ENCODE data around the gene UBE3B. TPM values are rescaled to one million over a fixed set of nuclear protein-coding genes. Genes with fewer than 3 reads are reported as not detected.
A peak's percentile ranks its signal among the peaks of the same experiment; 100 is the strongest.

UBE3B gene
- total and polyA plus RNA-seq, 8 donors = 9.4 to 104 (median 22.2) TPM

GRCh38 chr12:109447482-109447881, 30.0 kb upstream of the UBE3B start:
- Histone ChIP-seq H3K27me3 (no peaks in the 10 kb centered on the region), H3K4me3 (no peak overlapping the region), H3K36me3 (peaks cover 14 to 89% (median 76%) of the 10 kb centered on the region in 4 donors), H3K9me3 (no peaks in the 10 kb centered on the region), H3K4me1 (peaks cover 3 to 34% (median 7%) of the 10 kb centered on the region in 4 donors), H3K27ac (no peak overlapping the region)
- 77 to 88% (median 83%) methylated on average over 9 of the region's 9 CpGs for whole genome bisulfite sequencing, 5 donors
- intact Hi-C loops (cut with DNase I; ENCODE audit: low total_unique reads) = no loop called here
- TF ChIP-seq, protein P1, sequence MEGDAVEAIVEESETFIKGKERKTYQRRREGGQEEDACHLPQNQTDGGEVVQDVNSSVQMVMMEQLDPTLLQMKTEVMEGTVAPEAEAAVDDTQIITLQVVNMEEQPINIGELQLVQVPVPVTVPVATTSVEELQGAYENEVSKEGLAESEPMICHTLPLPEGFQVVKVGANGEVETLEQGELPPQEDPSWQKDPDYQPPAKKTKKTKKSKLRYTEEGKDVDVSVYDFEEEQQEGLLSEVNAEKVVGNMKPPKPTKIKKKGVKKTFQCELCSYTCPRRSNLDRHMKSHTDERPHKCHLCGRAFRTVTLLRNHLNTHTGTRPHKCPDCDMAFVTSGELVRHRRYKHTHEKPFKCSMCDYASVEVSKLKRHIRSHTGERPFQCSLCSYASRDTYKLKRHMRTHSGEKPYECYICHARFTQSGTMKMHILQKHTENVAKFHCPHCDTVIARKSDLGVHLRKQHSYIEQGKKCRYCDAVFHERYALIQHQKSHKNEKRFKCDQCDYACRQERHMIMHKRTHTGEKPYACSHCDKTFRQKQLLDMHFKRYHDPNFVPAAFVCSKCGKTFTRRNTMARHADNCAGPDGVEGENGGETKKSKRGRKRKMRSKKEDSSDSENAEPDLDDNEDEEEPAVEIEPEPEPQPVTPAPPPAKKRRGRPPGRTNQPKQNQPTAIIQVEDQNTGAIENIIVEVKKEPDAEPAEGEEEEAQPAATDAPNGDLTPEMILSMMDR (IDR thresholded peaks at IDR 0.05) = no peak
- TF ChIP-seq EP300 (IDR thresholded peaks at IDR 0.05) (no peak), POLR2AphosphoS5 (IDR thresholded peaks at IDR 0.05) (no peak), POLR2A (IDR thresholded peaks at IDR 0.05) (no peak)
- no peak for DNase-seq

- no peaks in the 10 kb centered on the region for H3K9me3 ChIP-seq
- TF ChIP-seq POLR2A (IDR thresholded peaks at IDR 0.05) (no peak), POLR2AphosphoS5 (IDR thresholded peaks at IDR 0.05) (no peak), EP300 (IDR thresholded peaks at IDR 0.05) (no peak)
- TF ChIP-seq, protein P1 (IDR thresholded peaks at IDR 0.05) = no peak
- intact Hi-C loops (cut with DNase I; ENCODE audit: low total_unique reads) = no loop called here
- H3K4me1 ChIP-seq = peaks cover 3 to 36% (median 7%) of the 10 kb centered on the region in 4 donors
- H3K27ac ChIP-seq = no peak overlapping the region
- H3K27me3 ChIP-seq = no peaks in the 10 kb centered on the region
- WGBS, 5 donors = 60 to 70% (median 67%) methylated on average over 5 of the region's 5 CpGs
- H3K4me3 ChIP-seq = no peak overlapping the region
- DNase-seq = no peak
- peaks cover 19 to 96% (median 83%) of the 10 kb centered on the region in 4 donors for H3K36me3 ChIP-seq
These were observed 29.2 kb upstream of the UBE3B start for GRCh38 chr12:109448272-109448671.

GRCh38 chr12:109448707-109449390, 28.6 kb upstream of the UBE3B start:
- H3K4me3 ChIP-seq = no peak overlapping the region
- no peak for TF ChIP-seq POLR2A (IDR thresholded peaks at IDR 0.05)
- TF ChIP-seq, protein P1 (IDR thresholded peaks at IDR 0.05) = no peak
- no peak for TF ChIP-seq POLR2AphosphoS5 (IDR thresholded peaks at IDR 0.05)
- no peak for TF ChIP-seq EP300 (IDR thresholded peaks at IDR 0.05)
- H3K27ac ChIP-seq = peak overlapping the region in 1 of 5 donors; percentile 1
- peaks cover 3 to 36% (median 7%) of the 10 kb centered on the region in 4 donors for H3K4me1 ChIP-seq
- peaks cover 25 to 96% (median 89%) of the 10 kb centered on the region in 4 donors for H3K36me3 ChIP-seq
- intact Hi-C loops (cut with DNase I; ENCODE audit: low total_unique reads) = no loop called here
- no peaks in the 10 kb centered on the region for H3K27me3 ChIP-seq
- no peaks in the 10 kb centered on the region for H3K9me3 ChIP-seq
- DNase-seq = no peak
- WGBS, 5 donors = 83 to 87% (median 86%) methylated on average over 8 of the region's 8 CpGs

- Histone ChIP-seq H3K27me3 (no peaks in the 10 kb centered on the region), H3K27ac (peak overlapping the region in 2 of 5 donors; percentile 13 to 43), H3K9me3 (no peaks in the 10 kb centered on the region), H3K4me3 (no peak overlapping the region), H3K4me1 (peaks cover 3 to 36% (median 7%) of the 10 kb centered on the region in 4 donors), H3K36me3 (peaks cover 35 to 99% (median 95%) of the 10 kb centered on the region in 4 donors)
- no peak for DNase-seq
- WGBS, 5 donors = 76 to 87% (median 85%) methylated on average over 16 of the region's 16 CpGs
- intact Hi-C loops (cut with DNase I; ENCODE audit: low total_unique reads) = no loop called here
- no peak for TF ChIP-seq EP300 (IDR thresholded peaks at IDR 0.05)
- no peak for TF ChIP-seq POLR2AphosphoS5 (IDR thresholded peaks at IDR 0.05)
These were observed 27.4 kb upstream of the UBE3B start for GRCh38 chr12:109449845-109450532.

Measured in stomach (tissue), 9 donors.